Dermis microvascular lymphatic vessel endothelial cell (primary cell): ENCODE results near the gene ZNF574. TPM values are rescaled to one million over a fixed set of nuclear protein-coding genes. Genes with fewer than 3 reads are reported as not detected.
"Not testable (repeated sequence)": the region's sequence is repeated elsewhere in the genome, so short reads cannot be mapped to it uniquely, and the experiment has no call there.

Experiments used
- DNase-seq, 2 donors: peaks; one replicate each; pipeline versions ENCODE4 v3.0.0 to v3.0.0-alpha.2; 2010; ENCODE audit warnings: low read depth in 2 of 2
- total RNA-seq: library from RNA; depleted of rRNA; stranded (reverse); fragments of >200 nt; gene quantifications from 2 replicates; pipeline ENCODE4 v1.2.1, GENCODE V29; 2014

ZNF574 gene
- 8.0 and 13.4 TPM in 2 replicates for total RNA-seq

GRCh38 chr19:42075616-42076379 lies at the start of gene ZNF574:
Gene ZNF574 (plus strand): TSS chr19:42076166. CDS start chr19:42078607, 2,441 bp downstream.
- DNase-seq = peak; percentile 99 to 100

DNA sequence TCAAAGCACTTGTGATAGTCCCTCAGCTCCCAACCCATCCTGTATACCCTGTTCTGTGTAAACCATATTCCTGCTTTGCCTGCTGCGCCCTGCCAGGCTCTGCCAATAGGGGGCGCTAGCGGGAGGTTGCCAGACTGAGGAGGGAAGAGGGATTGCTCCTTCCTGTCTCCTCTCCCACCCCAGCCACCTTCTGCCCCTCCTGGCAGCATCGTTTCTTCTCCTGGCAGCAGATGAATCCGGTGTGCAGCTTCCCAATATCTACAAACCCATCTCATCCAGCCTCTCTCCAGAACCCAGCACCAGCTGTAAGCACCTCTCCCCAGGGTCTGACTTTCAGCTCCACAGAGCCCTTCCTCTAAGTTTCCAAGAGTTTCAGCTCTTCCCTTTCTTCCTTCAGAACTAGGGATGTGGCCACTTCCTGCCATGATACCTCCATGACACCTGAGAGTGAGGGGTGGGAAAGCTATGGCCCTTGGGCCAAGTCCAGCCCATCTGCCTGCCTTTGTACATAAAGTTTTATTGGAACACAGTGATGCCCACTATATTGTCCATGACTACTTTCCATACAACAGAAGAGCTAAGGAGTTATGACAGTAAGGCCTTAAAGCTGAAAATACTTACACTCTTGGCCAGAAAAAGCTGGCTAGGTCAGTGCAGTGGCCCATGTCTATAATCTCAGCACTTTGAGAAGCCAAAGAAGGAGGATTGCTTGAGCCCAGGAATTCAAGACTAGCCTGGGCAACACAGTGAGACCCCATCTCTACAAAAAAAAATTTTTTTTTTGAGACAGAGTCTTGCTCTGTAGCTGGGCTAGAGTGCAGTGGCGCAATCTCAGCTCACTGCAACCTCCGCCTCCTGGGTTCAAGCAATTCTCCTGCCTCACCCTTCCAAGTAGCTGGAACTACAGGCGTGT lies 47.4 kb upstream of the ZNF574 start:
- DNase-seq = no peak

- DNase-seq = no peak
Measured at GRCh38 chr19:42030645-42031440, 45.1 kb upstream of the ZNF574 start.

DNA sequence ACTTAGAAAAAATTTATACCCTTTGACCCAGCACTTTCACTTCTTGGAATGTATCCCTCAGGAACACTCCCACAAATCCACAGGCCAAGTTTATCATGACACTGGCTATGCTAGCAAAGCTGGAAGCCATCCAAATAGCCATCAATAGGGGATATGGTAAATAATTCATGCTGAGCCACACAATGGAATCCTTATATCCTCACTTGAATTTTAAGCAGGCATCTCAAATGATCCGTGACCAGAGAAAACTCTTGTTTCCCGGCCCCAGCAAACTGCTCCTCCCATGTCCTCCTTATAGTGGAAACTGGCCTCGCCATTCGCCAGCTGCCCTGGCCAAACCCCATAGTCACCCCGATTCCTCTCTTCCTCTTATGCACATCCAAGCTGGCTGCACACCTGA lies 43.5 kb upstream of the ZNF574 start:
- DNase-seq = no peak

- DNase-seq = no peak
Measured at GRCh38 chr19:42033413-42033812, 42.6 kb upstream of the ZNF574 start.

DNA sequence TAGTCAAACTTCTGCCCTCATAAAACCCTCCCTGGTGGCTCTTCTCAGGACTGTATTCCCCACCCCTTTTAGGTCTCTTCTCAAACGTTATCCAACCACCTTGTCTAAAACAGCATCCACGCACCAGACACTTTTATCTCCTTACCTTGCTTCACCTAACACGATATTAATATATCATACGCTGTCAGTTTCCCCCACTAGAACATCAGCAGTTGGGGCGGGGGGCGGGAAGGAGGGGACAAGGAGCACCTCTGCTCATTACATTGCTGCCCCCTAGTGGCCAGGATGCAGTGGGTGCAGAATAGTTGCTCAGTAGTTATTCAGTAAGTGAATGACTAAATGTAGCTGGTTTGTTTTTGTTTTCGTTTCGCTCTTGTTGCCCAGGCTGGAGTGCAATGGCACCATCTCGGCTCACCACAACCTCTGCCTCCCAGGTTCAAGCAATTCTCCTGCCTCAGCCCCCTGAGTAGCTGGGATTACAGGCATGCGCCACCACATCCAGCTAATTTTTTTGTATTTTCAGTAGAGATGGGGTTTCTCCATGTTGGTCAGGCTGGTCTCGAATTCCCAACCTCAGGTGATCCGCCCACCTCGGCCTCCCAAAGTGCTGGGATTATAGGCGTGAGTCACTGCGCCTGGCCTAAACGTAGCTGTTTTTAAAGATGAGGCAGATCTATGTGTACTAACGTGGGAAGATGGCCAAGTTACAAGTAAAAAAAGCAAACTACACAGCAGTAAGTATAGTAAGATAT lies 41.1 kb upstream of the ZNF574 start:
- peak; percentile 20 to 68 for DNase-seq

GRCh38 chr19:42037649-42038048 lies 38.3 kb upstream of the ZNF574 start:
- DNase-seq = no peak

GRCh38 chr19:42038666-42039065 lies 37.3 kb upstream of the ZNF574 start:
- no peak for DNase-seq

- no peak for DNase-seq
Measured at GRCh38 chr19:42040031-42040430, 35.9 kb upstream of the ZNF574 start.

DNA sequence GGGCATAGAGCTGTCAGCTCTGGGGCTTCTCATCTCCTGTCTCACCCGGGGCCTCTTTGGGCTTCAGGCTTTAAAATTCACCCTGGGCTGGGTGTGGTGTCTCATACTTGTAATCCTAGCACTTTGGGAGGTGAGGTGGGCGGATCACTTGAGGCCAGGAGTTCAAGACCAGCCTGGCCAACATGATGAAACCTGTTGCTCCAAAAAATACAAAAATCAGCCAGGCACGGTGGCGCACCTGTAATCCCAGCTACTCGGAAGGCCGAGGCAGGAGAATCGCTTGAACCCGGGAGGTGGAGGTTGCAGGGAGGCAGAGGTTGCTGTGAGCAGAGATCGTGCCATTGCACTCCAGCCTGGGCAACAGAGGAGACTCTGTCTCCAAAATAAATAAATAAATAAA lies 35.5 kb upstream of the ZNF574 start:
- not testable (repeated sequence) for DNase-seq

- no peak for DNase-seq
Measured at GRCh38 chr19:42042455-42043170, 33.4 kb upstream of the ZNF574 start.

DNA sequence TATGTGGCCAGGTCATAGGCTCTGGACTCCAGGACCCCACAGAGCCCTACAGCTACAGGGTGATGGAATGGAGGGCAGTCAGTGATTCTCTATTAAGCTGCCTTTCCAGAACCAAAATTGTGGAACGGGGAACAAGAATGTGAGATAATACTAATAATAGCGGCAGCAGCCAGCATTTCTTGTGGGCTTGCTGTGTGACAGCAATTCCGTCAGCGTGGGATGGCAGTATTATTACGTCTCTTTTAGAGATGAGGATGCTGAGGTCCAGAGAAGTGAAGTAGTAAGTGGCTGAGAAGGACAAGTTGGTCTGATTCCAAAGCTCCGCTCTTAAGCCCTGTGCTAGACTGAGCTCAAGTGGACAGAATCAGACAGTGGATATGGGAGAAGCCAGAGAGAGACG lies 30.4 kb upstream of the ZNF574 start:
- no peak for DNase-seq

DNA sequence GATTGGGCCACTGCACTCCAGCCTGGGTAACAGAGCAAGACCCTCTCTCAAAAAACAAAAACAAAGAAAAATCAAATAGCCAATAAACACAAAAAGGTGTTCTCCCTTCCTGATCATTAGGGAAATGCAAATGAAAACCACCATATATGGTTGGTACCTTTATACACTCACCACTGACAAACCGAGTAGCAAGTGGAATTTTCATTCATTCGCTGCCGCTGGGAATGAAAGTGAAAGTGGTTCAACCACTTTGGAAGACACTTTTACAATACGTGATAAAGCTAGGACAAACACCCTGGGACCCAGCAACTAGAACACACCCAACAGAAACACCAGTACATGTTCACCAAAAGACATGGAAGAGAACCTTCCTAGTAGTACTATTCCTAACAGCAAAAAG lies 27.0 kb upstream of the ZNF574 start:
- DNase-seq = no peak

DNA sequence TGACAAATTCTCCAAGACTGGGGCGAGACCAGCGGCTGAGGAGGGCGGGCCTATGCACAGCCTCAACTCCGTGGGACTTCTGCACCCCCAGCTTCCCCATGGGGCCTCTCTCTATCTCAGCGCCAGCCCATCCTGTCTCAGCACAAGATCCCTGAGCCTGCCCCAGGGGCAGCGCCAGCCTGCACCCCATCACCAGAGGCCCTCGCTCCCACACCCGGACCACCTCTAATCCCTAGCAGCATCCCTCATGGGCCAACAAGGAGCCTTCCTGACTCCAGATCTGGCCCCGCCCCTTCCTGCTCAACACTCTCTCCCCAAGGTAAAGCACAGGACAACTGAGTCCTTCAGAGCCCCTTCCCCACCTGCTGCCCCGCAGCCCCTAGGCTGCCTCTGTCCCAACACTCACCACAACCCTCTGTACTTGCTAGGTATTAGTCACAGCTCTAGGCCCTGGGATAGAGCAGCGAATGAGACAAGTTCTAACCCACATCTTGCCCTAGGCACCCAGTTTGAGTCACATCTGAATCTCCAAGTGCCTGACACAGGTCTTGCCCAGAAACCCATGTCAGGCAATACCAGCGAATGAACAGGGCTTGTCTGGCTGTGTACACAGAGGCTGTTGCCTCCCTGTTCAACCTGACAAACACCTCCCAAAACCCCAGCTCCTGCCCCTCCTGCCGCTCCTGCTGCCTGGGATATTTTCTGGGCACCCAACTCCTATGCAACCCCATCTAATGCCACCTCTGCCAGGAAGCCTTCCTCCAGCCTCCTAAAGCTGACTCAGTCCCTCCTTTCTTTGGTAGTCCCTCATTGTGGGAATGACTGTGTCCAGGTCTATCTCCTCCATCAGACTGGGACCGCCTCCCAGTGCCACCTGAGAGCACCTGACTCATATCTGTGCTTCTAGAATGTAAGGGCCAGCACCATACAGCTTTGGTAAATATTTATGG lies 24.5 kb upstream of the ZNF574 start:
- no peak for DNase-seq

DNA sequence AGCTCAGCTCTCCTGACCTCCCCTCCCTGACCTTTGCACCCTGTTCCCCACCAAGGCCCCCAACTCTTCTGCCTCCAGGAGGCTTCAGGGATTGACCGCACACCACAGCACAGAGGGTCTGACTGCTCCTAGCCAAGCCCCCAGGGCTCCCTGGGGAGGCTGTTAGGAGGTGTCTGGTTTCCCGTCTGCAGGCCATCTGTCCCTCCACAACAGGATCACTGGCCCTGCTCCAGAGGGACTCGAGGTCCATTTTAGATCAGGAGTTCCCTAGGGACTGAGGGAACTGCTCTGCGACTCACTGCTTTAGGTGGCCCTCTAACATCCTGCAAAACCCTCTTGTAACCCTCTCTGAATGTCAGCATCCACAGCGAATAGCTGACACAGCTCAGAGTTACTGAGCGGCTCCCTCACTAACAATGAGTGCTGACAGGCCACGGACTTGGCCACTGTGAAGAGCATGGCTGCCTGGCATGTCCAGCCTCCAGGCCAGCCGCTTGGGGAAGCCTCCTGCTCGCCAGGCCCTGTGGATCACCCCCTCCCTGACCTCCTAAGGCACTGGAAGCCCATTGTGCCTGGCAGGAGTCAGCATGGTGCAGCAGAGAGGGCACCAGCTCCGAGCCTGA lies 23.6 kb upstream of the ZNF574 start:
- no peak for DNase-seq

GRCh38 chr19:42053037-42053935 lies 22.7 kb upstream of the ZNF574 start:
- no peak for DNase-seq

DNA sequence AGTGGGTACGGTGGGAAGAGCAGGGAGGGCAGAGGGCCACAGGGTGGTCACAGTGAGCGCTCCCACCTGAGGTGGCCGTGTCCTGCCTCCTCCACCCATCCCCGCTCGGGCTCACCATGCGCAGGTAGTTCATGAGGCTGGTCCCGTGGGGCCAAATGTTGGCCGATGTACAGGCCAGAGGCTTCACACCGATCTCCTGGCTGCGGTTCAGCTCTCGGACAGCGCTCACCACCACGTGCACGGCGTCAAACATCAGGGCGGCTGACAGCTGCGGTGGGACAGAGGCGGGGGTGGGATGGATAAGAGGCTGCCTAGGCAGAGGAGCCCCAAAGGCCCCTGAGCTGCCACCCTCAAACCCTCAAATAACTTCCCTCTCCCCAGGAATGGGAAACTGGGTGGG lies 21.8 kb upstream of the ZNF574 start:
- no peak for DNase-seq

DNA sequence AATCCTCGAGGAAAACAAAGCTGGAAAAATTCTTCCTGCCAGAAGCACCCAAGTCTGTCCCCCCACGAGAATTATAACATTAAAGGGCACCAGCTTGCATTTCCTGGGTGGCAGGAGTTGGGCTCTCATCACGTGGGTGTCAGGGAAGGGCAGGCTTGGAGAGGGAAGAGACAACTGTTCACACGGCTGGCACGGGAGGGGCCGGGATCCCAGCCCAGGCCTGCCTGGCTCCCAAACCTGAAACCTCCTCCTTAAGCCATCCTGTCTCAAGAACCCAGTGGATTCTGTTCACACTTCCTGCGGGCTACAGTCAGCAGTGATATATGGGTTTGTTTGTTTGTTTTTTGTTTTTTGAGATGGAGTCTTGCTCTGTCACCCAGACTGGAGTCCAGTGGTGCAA lies 18.1 kb upstream of the ZNF574 start:
- no peak for DNase-seq
